GM23248 (cell line): ENCODE data around the gene RAD51B.

ENCODE experiments used
- EZH2 ChIP-seq: fragments of 200-600 bp; sonication (generic); IDR thresholded peaks from 2 replicates; pipeline ENCODE4 v1.6.1; 2018; ENCODE audit warnings: antibody characterized with exemption, mild to moderate bottlenecking; ENCODE audit not compliant: insufficient read depth, poor library complexity, severe bottlenecking
- EZH2phosphoT487 ChIP-seq: fragments of 200-600 bp; sonication (generic); IDR thresholded peaks from 2 replicates; pipeline ENCODE4 v1.6.1; 2018; ENCODE audit warnings: antibody characterized with exemption, moderate library complexity, mild to moderate bottlenecking, low read depth; ENCODE audit not compliant: insufficient read depth

- TF ChIP-seq EZH2phosphoT487 = no peak
- no peak for TF ChIP-seq EZH2
Observed at GRCh38 chr14:68363466-68363842, 543.9 kb downstream of the RAD51B start.
